K562 (cell line): ENCODE measurements around the gene APLF. TPM values are rescaled to one million over a fixed set of nuclear protein-coding genes. Genes with fewer than 3 reads are reported as not detected.

Experiments
- ARID2 ChIP-seq: fragments of 450-650 bp; IDR thresholded peaks from 2 replicates; pipeline ENCODE4 v1.6.1; 2017; ENCODE audit warnings: antibody characterized with exemption, mild to moderate bottlenecking
- DACH1 ChIP-seq: fragments of 450-650 bp; IDR thresholded peaks from 2 replicates; pipeline ENCODE4 v1.6.1; 2018; ENCODE audit not compliant: partially characterized antibody
- FOXM1 ChIP-seq, 2 experiments: fragments of 450-650 bp in 1 of 2; sonication (generic) in 1 of 2; formaldehyde crosslinking in 1 of 2; IDR thresholded peaks; 2 replicates each; pipeline versions ENCODE4 v1.6.1 to v1.9.0; 2017 to 2022; ENCODE audit warnings: low read depth in 2 of 2, mild to moderate bottlenecking in 2 of 2, missing genetic modification reagents in 1 of 2, moderate library complexity in 1 of 2
- IRF1 ChIP-seq: sonication (generic); formaldehyde crosslinking; IDR thresholded peaks from 2 replicates; pipeline ENCODE4 v1.8.0; 2022; ENCODE audit warnings: missing genetic modification reagents, mild to moderate bottlenecking, borderline replicate concordance
- SMARCB1 ChIP-seq: IDR thresholded peaks from 2 replicates; pipeline ENCODE4 v1.6.1; 2011; ENCODE audit warnings: improper control_type of control experiment, low read depth; ENCODE audit not compliant: insufficient read length
- ZNF609 ChIP-seq: sonication (generic); formaldehyde crosslinking; IDR thresholded peaks from 2 replicates; pipeline ENCODE4 v1.8.1; 2023; ENCODE audit warnings: missing genetic modification reagents, mild to moderate bottlenecking, borderline replicate concordance
- polyA plus RNA-seq, 8 experiments: library from polyadenylated mRNA; depleted of rRNA in 4 of 8; stranded (reverse) in 5 of 8; unstranded in 3 of 8; fragments of >200 nt; fragmentation: Nextera tagmentation in 2 of 8; fragmentation: Illumina TruSeq in 1 of 8; extraction: Ambion mirVana in 2 of 8; extraction: Trizol in 1 of 8; gene quantifications; 2 replicates each; pipeline versions ENCODE4 v1.2.1 to v1.2.3, GENCODE V29; 2011 to 2014; ENCODE audit warnings: inconsistent platforms in 1 of 8, missing spikeins in 1 of 8
- total RNA-seq, 7 experiments: library from RNA; depleted of rRNA in 6 of 7; stranded (reverse); fragments of >200 nt in 6 of 7; fragmentation: Illumina TruSeq in 2 of 7; extraction: Trizol in 2 of 7; gene quantifications; 2 replicates each; pipeline versions ENCODE4 v1.2.1 to v1.2.3, GENCODE V29; 2011 to 2021; ENCODE audit warnings: low replicate concordance in 1 of 7
- TF ChIP-seq, protein P1 (sequence below), 2 experiments: fragments of 450-650 bp in 1 of 2; sonication (generic) in 1 of 2; formaldehyde crosslinking in 1 of 2; IDR thresholded peaks; 2 replicates each; pipeline versions ENCODE4 v1.7.1 to v1.9.0; 2016 to 2022; ENCODE audit warnings: inconsistent platforms in 1 of 2, mild to moderate bottlenecking in 1 of 2, missing genetic modification reagents in 1 of 2
- TF ChIP-seq, protein P2 (sequence below): fragments of 450-650 bp; formaldehyde crosslinking; IDR thresholded peaks from 2 replicates; pipeline ENCODE4 v1.4.0; 2020; ENCODE audit warnings: mild to moderate bottlenecking, mixed read lengths

APLF gene
- total and polyA plus RNA-seq, 9 of the 15 experiments (the other 6 are each of a cell fraction or from before 2014, with no cell fraction given), result 0.07 to 1.1 (median 0.71) TPM

DNA sequence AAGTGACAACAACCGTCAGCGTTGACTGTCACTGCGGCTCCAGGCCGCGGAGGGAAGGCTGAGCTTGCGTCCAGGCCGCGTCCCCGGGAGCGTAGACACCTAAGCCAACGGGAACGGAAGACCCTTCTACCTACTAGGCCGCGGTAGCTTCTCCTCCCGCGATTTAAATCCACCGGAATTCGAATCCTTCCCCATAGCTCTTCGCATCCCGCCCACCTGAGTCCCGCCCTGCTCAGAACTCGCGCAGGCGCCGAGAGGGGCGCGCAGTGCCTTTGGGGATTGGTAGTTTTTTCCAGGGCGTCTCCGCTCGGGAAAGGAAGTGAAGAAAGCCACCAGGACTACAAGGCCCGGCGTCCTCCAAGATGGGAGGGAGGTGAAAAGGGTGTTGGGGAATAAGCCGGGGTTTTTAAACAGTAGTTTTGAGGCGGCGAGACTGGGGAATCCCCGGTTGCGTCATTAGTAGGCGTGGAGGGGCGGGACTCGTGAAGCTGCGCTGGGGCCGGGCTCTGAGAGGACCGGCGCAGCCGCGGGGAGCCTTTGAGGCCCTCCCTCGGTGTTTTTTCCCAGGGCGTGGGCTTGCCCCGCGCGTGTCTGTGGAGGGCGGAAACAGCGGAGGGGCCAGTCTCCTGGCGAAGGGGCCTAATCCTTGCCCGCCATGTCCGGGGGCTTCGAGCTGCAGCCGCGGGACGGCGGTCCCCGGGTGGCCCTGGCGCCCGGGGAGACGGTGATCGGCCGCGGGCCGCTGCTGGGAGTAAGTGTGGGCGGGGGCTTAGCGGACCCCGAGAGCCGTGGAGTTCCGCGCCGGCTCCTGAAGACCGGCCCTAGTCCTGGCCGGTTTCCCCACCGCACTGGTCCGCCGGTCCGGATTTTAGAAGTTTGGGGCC is at the start of gene APLF, which contains the start of gene FBXO48 (continued):
- TF ChIP-seq, protein P1, sequence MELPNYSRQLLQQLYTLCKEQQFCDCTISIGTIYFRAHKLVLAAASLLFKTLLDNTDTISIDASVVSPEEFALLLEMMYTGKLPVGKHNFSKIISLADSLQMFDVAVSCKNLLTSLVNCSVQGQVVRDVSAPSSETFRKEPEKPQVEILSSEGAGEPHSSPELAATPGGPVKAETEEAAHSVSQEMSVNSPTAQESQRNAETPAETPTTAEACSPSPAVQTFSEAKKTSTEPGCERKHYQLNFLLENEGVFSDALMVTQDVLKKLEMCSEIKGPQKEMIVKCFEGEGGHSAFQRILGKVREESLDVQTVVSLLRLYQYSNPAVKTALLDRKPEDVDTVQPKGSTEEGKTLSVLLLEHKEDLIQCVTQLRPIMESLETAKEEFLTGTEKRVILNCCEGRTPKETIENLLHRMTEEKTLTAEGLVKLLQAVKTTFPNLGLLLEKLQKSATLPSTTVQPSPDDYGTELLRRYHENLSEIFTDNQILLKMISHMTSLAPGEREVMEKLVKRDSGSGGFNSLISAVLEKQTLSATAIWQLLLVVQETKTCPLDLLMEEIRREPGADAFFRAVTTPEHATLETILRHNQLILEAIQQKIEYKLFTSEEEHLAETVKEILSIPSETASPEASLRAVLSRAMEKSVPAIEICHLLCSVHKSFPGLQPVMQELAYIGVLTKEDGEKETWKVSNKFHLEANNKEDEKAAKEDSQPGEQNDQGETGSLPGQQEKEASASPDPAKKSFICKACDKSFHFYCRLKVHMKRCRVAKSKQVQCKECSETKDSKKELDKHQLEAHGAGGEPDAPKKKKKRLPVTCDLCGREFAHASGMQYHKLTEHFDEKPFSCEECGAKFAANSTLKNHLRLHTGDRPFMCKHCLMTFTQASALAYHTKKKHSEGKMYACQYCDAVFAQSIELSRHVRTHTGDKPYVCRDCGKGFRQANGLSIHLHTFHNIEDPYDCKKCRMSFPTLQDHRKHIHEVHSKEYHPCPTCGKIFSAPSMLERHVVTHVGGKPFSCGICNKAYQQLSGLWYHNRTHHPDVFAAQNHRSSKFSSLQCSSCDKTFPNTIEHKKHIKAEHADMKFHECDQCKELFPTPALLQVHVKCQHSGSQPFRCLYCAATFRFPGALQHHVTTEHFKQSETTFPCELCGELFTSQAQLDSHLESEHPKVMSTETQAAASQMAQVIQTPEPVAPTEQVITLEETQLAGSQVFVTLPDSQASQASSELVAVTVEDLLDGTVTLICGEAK (IDR thresholded peaks at IDR 0.05), result no peak
- TF ChIP-seq, protein P1 (CRISPR knock-in tag; IDR thresholded peaks at IDR 0.05), result no peak
- TF ChIP-seq ARID2 (no peak), SMARCB1 (peak; percentile 56), DACH1 (no peak), IRF1 (CRISPR knock-in tag) (no peak), FOXM1 (IDR thresholded peaks at IDR 0.05; ENCODE audit: low read depth) (no peak), FOXM1 (CRISPR knock-in tag; IDR thresholded peaks at IDR 0.05; ENCODE audit: low read depth) (no peak), ZNF609 (CRISPR knock-in tag) (no peak)
- TF ChIP-seq, protein P2, sequence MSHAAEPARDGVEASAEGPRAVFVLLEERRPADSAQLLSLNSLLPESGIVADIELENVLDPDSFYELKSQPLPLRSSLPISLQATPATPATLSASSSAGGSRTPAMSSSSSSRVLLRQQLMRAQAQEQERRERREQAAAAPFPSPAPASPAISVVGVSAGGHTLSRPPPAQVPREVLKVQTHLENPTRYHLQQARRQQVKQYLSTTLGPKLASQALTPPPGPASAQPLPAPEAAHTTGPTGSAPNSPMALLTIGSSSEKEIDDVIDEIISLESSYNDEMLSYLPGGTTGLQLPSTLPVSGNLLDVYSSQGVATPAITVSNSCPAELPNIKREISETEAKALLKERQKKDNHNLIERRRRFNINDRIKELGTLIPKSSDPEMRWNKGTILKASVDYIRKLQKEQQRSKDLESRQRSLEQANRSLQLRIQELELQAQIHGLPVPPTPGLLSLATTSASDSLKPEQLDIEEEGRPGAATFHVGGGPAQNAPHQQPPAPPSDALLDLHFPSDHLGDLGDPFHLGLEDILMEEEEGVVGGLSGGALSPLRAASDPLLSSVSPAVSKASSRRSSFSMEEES (CRISPR knock-in tag), result no peak
